ENCODE results near the gene CLUH.

- TF ChIP-seq CTCF (conservative IDR thresholded peaks at IDR 0.05) (no peak), ZFX (IDR thresholded peaks at IDR 0.05) (no peak)
These were observed 44.5 kb upstream of the CLUH start for GRCh38 chr17:2755891-2756724.
